Loucy (cell line): ENCODE results near the gene ARL10.

Source experiments
- H2AFZ ChIP-seq: fragments of 200-600 bp; sonication (generic); 2 replicates; pipeline ENCODE4 v1.6.0; 2016; ENCODE audit warnings: antibody characterized with exemption, mild to moderate bottlenecking, low read length, moderate library complexity
- H3F3A ChIP-seq: fragments of 200-600 bp; 2 replicates; pipeline ENCODE4 v1.6.0; 2016; ENCODE audit warnings: antibody characterized with exemption, low read depth, mild to moderate bottlenecking
- H3K27me3 ChIP-seq: fragments of 200-600 bp; sonication (generic); 2 replicates; pipeline ENCODE4 v1.6.1; 2014; ENCODE audit warnings: low read length, mild to moderate bottlenecking; ENCODE audit not compliant: insufficient read depth, poor library complexity, severe bottlenecking
- H3K36me3 ChIP-seq: fragments of 200-600 bp; sonication (generic); 2 replicates; pipeline ENCODE4 v1.6.1; 2016; ENCODE audit warnings: low read length; ENCODE audit not compliant: insufficient read depth
- H3K4me1 ChIP-seq: fragments of 200-600 bp; sonication (generic); 2 replicates; pipeline ENCODE4 v1.5.1; 2014; ENCODE audit warnings: low read length, mild to moderate bottlenecking; ENCODE audit not compliant: insufficient read depth, poor library complexity, severe bottlenecking
- H3K4me2 ChIP-seq: fragments of 200-600 bp; sonication (generic); 2 replicates; pipeline ENCODE4 v1.6.0; 2014; ENCODE audit warnings: antibody characterized with exemption, low read length, low read depth, mild to moderate bottlenecking; ENCODE audit not compliant: poor library complexity, severe bottlenecking
- H3K4me3 ChIP-seq: fragments of 200-600 bp; sonication (generic); 2 replicates; pipeline ENCODE4 v1.5.1; 2014; ENCODE audit warnings: low read length, mild to moderate bottlenecking, mixed read lengths; ENCODE audit not compliant: poor library complexity, severe bottlenecking
- H3K79me2 ChIP-seq: fragments of 200-600 bp; sonication (generic); 2 replicates; pipeline ENCODE4 v1.6.1; 2014; ENCODE audit warnings: low read length; ENCODE audit not compliant: insufficient read depth
- H3K9ac ChIP-seq: fragments of 200-600 bp; sonication (generic); 2 replicates; pipeline ENCODE4 v1.6.0; 2014; ENCODE audit warnings: mild to moderate bottlenecking, low read depth, low read length, moderate library complexity; ENCODE audit not compliant: poor library complexity, severe bottlenecking
- H3K9me2 ChIP-seq: fragments of 200-600 bp; sonication (generic); replicated peaks from 2 replicates; pipeline ENCODE4 v1.6.1; 2016; ENCODE audit warnings: low read depth, low read length, mixed read lengths
- H3K9me3 ChIP-seq: fragments of 200-600 bp; sonication (generic); 2 replicates; pipeline ENCODE4 v1.6.1; 2014; ENCODE audit warnings: mild to moderate bottlenecking, antibody characterized with exemption, low read length, low read depth; ENCODE audit not compliant: insufficient read depth
- H4K20me1 ChIP-seq: fragments of 200-600 bp; sonication (generic); 2 replicates; pipeline ENCODE4 v1.6.0; 2014; ENCODE audit warnings: antibody characterized with exemption, low read length, mild to moderate bottlenecking; ENCODE audit not compliant: insufficient read depth, poor library complexity, severe bottlenecking
- EZH2phosphoT487 ChIP-seq: fragments of 200-600 bp; IDR thresholded peaks from 2 replicates; pipeline ENCODE4 v1.6.1; 2018; ENCODE audit warnings: antibody characterized with exemption, mild to moderate bottlenecking, moderate library complexity, borderline replicate concordance
- TF ChIP-seq, protein P1 (sequence below): fragments of 200-600 bp; sonication (generic); conservative IDR thresholded peaks from 2 replicates; pipeline ENCODE4 v1.5.1; 2014; ENCODE audit warnings: mild to moderate bottlenecking, antibody characterized with exemption, low read length

Gene ARL10

DNA sequence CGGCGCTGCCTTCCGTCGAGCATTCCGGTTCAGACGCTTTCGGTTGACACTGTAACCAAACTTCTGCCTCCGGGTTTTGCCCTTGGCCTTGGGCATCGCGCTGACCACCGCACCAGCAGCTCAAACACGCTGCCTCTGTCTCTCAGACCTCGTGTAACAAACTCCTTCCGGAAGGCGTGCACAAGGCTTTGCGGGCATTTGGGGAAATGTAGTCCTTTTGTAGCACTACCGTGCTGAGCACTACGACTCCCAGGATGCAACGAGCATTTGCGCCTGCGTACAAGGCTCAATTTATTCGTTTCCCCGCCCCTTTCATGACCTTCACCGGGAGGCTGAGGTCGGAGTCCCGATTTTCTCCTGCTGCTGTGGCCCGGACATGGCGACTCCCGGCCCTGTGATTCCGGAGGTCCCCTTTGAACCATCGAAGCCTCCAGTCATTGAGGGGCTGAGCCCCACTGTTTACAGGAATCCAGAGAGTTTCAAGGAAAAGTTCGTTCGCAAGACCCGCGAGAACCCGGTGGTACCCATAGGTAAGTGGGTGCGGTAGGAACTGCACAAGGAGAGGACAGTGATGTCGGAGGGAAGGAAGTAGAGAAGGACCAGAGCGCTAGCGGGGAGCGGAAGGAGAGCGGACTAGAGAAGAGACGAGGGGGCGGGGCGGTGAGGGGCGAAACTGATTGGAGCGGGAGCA is 23.3 kb downstream of the ARL10 start, which contains the start of the genes HIGD2A and NOP16:
HIGD2A (plus strand) TSS at position 308 of the 691 bp plus-strand sequence; CDS start at position 377, 69 bp downstream.
NOP16 (minus strand) TSS at position 155 of the 691 bp plus-strand sequence; CDS start at position 96, 59 bp downstream.
- Histone ChIP-seq H3K4me2 (peak within 1 kb of the TSS; percentile 88), H3K36me3 (peaks cover 4% of the 10 kb centered on the region; the same call in 1 of the 2 replicates), H3F3A (no peaks in the 10 kb centered on the region), H2AFZ (peak within 1 kb of the TSS; percentile 96), H3K79me2 (peaks cover 37% of the 10 kb centered on the region), H3K4me3 (peak within 1 kb of the TSS; percentile 96), H3K9ac (peak within 1 kb of the TSS; percentile 87), H3K9me2 (no peaks in the 10 kb centered on the region), H3K4me1 (peaks cover 6% of the 10 kb centered on the region), H4K20me1 (no peaks in the 10 kb centered on the region), H3K9me3 (no peaks in the 10 kb centered on the region), H3K27me3 (no peaks in the 10 kb centered on the region)
- TF ChIP-seq, protein P1, sequence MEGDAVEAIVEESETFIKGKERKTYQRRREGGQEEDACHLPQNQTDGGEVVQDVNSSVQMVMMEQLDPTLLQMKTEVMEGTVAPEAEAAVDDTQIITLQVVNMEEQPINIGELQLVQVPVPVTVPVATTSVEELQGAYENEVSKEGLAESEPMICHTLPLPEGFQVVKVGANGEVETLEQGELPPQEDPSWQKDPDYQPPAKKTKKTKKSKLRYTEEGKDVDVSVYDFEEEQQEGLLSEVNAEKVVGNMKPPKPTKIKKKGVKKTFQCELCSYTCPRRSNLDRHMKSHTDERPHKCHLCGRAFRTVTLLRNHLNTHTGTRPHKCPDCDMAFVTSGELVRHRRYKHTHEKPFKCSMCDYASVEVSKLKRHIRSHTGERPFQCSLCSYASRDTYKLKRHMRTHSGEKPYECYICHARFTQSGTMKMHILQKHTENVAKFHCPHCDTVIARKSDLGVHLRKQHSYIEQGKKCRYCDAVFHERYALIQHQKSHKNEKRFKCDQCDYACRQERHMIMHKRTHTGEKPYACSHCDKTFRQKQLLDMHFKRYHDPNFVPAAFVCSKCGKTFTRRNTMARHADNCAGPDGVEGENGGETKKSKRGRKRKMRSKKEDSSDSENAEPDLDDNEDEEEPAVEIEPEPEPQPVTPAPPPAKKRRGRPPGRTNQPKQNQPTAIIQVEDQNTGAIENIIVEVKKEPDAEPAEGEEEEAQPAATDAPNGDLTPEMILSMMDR, result no peak
- TF ChIP-seq EZH2phosphoT487, result no peak

DNA sequence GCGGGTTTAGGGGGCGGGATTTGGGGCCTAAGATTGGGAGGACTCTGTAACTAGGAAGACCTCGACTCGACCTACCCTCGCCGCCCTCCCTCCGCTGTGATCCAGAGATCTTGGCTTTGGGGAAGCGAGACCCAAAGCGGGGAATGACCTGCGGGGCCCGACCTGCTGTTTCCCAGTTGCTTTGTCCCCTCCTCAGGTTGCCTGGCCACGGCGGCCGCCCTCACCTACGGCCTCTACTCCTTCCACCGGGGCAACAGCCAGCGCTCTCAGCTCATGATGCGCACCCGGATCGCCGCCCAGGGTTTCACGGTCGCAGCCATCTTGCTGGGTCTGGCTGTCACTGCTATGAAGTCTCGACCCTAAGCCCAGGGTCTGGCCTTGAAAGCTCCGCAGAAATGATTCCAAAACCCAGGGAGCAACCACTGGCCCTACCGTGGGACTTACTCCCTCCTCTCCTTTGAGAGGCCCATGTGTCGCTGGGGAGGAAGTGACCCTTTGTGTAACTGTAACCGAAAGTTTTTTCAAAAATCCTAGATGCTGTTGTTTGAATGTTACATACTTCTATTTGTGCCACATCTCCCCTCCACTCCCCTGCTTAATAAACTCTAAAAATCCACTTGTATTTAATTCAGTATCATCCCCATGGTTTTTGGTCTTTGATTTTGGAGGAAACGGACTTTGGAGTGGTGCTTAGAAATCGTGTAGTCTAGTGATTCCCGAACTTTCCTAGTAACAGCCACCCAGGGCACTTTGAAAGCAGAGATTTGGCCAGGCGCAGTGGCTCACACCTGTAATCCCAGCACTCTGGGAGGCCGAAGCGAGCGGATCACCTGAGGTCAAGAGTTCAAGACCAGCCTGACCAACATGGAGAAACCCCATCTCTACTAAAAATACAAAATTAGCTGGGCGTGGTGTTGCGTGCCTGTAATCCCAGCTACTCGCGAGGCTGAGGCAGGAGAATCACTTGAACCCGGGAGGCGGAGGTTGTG is 24.1 kb downstream of the ARL10 start:
- Histone ChIP-seq H3K27me3 (no peaks in the 10 kb centered on the region), H3K9me3 (no peaks in the 10 kb centered on the region), H3F3A (no peaks in the 10 kb centered on the region), H2AFZ (peak overlapping the region; percentile 67; the same call in 1 of the 2 replicates), H3K4me3 (peak overlapping the region; percentile 96), H4K20me1 (no peaks in the 10 kb centered on the region), H3K4me2 (peak overlapping the region; percentile 76), H3K79me2 (peaks cover 37% of the 10 kb centered on the region), H3K4me1 (peaks cover 6% of the 10 kb centered on the region), H3K36me3 (peaks cover 4% of the 10 kb centered on the region; the same call in 1 of the 2 replicates), H3K9me2 (no peaks in the 10 kb centered on the region), H3K9ac (peak overlapping the region; percentile 87)
- no peak for TF ChIP-seq EZH2phosphoT487
- TF ChIP-seq, protein P1, result no peak

DNA sequence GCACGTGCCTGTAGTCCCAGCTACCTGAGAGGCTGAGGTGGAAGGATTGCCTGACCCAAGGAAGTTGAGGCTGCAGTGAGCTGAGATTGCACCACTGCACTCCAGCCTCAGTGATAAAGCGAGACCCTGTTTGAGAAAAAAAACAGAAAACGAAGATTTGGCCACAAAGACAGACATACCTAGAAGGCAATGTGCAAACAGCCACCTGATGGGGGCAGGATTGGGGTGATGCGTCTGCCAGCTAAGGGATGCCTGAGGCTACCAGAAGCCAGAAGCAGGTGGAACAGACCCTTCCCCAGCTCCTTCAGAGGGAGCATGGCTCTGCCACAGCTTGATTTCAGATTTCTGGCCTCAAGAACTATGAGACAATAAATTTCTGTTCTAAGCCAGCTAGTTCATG is 26.2 kb downstream of the ARL10 start:
- Histone ChIP-seq H4K20me1 (no peaks in the 10 kb centered on the region), H3K27me3 (no peaks in the 10 kb centered on the region), H2AFZ (no peak overlapping the region), H3K4me3 (no peak overlapping the region), H3K4me1 (peaks cover 3% of the 10 kb centered on the region), H3F3A (no peaks in the 10 kb centered on the region), H3K9ac (no peak overlapping the region), H3K79me2 (peaks cover 27% of the 10 kb centered on the region), H3K36me3 (no peaks in the 10 kb centered on the region), H3K4me2 (no peak overlapping the region), H3K9me2 (no peaks in the 10 kb centered on the region), H3K9me3 (no peaks in the 10 kb centered on the region)
- TF ChIP-seq, protein P1, result no peak
- TF ChIP-seq EZH2phosphoT487, result no peak
